Right lobe of liver (tissue), 4 donors: ENCODE measurements around the gene MUC6.

ENCODE experiments used
- POLR2A ChIP-seq: fragments of 450-650 bp; IDR thresholded peaks from one replicate; pipeline ENCODE4 v1.6.1; 2017; ENCODE audit warnings: antibody characterized with exemption, mild to moderate bottlenecking
- TF ChIP-seq, protein P1 (sequence below), 4 donors: fragments of 200-600 bp in 3 of 4; fragments of 450-650 bp in 1 of 4; IDR thresholded peaks; one replicate each; pipeline versions ENCODE4 v1.5.1 to v1.8.0; 2016 to 2022; ENCODE audit warnings: antibody characterized with exemption in 4 of 4, mild to moderate bottlenecking in 2 of 4
- donor health status: DM: no; HTN: no; CAD: no.
- donor health status: DM: no; HTN: no; CAD: no.
- donor health status: DM: no; HTN: yes; CAD: no.

DNA sequence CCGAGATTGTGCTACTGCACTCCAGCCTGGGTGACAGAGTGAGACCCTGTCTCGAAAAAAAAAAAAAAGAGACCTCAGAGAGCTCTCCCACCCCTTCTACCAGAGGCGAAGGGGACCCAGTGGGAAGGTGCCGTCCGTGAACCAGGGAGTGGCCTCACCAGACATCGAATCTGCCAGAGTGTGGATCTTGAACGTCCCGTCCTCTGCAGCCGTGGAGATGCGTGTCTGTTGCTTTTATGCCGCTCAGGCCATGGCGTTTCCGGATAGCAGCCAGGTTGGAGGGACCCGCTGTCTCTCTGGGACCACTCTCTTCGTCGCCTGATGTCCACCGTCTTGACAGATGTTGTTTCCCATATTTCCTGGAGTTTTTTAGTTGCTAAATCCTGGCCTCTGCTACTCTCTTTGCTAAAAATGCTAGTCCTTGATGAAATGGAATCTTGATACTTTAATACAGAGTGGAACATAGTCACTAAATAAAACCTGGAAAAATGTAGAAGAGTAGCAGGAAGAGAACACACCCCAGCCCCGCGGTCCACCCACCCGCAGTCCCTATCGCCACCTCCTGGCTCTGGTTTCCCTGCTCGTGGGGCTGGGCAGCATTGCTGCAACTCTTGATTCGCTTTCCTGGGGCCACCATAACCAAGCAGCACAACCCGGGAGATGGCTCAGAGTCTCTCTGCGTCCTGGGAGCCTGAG, 12.0 kb upstream of the MUC6 start:
- TF ChIP-seq POLR2A, result no peak
- TF ChIP-seq, protein P1, sequence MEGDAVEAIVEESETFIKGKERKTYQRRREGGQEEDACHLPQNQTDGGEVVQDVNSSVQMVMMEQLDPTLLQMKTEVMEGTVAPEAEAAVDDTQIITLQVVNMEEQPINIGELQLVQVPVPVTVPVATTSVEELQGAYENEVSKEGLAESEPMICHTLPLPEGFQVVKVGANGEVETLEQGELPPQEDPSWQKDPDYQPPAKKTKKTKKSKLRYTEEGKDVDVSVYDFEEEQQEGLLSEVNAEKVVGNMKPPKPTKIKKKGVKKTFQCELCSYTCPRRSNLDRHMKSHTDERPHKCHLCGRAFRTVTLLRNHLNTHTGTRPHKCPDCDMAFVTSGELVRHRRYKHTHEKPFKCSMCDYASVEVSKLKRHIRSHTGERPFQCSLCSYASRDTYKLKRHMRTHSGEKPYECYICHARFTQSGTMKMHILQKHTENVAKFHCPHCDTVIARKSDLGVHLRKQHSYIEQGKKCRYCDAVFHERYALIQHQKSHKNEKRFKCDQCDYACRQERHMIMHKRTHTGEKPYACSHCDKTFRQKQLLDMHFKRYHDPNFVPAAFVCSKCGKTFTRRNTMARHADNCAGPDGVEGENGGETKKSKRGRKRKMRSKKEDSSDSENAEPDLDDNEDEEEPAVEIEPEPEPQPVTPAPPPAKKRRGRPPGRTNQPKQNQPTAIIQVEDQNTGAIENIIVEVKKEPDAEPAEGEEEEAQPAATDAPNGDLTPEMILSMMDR (IDR thresholded peaks at IDR 0.05), result no peak
